Fibroblast of villous mesenchyme (primary cell): ENCODE measurements around the gene NPHP3. TPM values are rescaled to one million over a fixed set of nuclear protein-coding genes. Genes with fewer than 3 reads are reported as not detected.

ENCODE experiments used
- DNase-seq: peaks from one replicate; pipeline ENCODE4 v3.0.0-alpha.2; 2010; ENCODE audit warnings: low read depth
- H3K4me3 ChIP-seq: 2 replicates; pipeline ENCODE4 v1.5.1; 2011; ENCODE audit warnings: low read depth, mild to moderate bottlenecking, low read length
- CTCF ChIP-seq: IDR thresholded peaks from 2 replicates; pipeline ENCODE4 v1.5.1; 2012; ENCODE audit warnings: low read depth, mild to moderate bottlenecking, low read length; ENCODE audit not compliant: insufficient read depth
- total RNA-seq: library from RNA; depleted of rRNA; stranded (reverse); fragments of >200 nt; gene quantifications from 2 replicates; pipeline ENCODE4 v1.2.3, GENCODE V29; 2012

NPHP3 gene
- total RNA-seq, 1 donor: 36.3 TPM

GRCh38 chr3:132735589-132735988 lies 13.4 kb upstream of the NPHP3 start:
- DNase-seq: no peak
- no peak for TF ChIP-seq CTCF
- no peak overlapping the region for H3K4me3 ChIP-seq

GRCh38 chr3:132730891-132731580 lies 8.8 kb upstream of the NPHP3 start:
- DNase-seq: peak; percentile 55
- H3K4me3 ChIP-seq: no peak overlapping the region
- TF ChIP-seq CTCF: peak; percentile 59

GRCh38 chr3:132726341-132726823 lies 4.2 kb upstream of the NPHP3 start:
- H3K4me3 ChIP-seq: no peak overlapping the region
- peak; percentile 70 for TF ChIP-seq CTCF
- DNase-seq: peak; percentile 40

- no peak for TF ChIP-seq CTCF
- peak overlapping the region; percentile 78 for H3K4me3 ChIP-seq
- no peak for DNase-seq
These were observed 1.1 kb upstream of the NPHP3 start for GRCh38 chr3:132723024-132723950.

- H3K4me3 ChIP-seq: peak overlapping the region; percentile 77
- peak; percentile 34 for TF ChIP-seq CTCF
- DNase-seq: peak; percentile 71
These were observed 587 bp downstream of the NPHP3 start for GRCh38 chr3:132721479-132722164.

GRCh38 chr3:132720228-132720627 lies 2.0 kb downstream of the NPHP3 start:
- no peak for TF ChIP-seq CTCF
- H3K4me3 ChIP-seq: peak overlapping the region; percentile 77
- DNase-seq: no peak
